GM19328 (cell line): ENCODE measurements around the gene CCDC178.

Experiments
- ATAC-seq: cut with Tn5 transposase; IDR thresholded peaks from one replicate; pipeline ENCODE4 v1.9.1; 2021; ENCODE audit warnings: mild to moderate bottlenecking, moderate library complexity; ENCODE audit not compliant: unreplicated experiment

CCDC178 gene

DNA sequence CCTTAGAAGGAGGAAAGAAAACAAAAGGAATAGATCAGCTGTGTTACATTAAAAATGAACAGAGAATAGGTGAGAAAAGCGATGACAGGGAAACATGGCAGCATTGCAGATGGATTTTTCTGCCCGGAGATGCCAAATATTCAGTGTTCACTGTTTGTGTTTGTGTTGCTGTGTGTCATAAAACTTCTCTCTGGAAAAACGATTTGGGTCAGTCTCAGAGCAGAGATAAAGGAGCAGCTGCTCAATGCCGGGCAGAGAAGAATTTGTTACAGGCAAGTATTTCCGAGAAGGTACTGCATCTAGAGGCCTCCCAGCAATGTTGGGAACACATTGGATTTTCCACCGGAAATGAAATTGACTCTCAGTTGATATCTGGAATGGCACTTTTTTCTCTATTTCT is 511.3 kb downstream of the CCDC178 start:
- ATAC-seq, result no peak

DNA sequence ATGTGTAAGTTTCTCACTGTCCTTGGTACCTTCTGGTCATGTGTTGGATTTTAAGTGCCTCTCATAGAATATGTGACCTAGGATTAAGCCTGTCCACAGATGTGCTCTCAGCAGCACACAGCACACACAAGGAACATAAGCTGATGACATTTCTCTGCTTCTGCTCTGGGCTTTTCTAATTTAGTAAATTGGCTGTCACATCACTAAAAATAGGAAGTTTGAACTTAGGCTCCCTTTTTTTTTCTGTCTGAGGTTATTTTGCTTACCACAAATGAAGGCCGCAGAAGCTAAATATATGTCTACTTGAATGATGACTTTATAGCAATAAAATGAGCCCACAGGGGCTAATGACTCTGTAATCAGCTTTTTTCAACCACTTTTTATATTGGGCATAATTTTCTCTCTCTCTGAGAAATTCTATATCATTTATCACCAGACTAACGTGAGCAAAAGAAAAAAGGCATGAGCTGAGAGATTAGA is 517.5 kb downstream of the CCDC178 start:
- no peak for ATAC-seq

DNA sequence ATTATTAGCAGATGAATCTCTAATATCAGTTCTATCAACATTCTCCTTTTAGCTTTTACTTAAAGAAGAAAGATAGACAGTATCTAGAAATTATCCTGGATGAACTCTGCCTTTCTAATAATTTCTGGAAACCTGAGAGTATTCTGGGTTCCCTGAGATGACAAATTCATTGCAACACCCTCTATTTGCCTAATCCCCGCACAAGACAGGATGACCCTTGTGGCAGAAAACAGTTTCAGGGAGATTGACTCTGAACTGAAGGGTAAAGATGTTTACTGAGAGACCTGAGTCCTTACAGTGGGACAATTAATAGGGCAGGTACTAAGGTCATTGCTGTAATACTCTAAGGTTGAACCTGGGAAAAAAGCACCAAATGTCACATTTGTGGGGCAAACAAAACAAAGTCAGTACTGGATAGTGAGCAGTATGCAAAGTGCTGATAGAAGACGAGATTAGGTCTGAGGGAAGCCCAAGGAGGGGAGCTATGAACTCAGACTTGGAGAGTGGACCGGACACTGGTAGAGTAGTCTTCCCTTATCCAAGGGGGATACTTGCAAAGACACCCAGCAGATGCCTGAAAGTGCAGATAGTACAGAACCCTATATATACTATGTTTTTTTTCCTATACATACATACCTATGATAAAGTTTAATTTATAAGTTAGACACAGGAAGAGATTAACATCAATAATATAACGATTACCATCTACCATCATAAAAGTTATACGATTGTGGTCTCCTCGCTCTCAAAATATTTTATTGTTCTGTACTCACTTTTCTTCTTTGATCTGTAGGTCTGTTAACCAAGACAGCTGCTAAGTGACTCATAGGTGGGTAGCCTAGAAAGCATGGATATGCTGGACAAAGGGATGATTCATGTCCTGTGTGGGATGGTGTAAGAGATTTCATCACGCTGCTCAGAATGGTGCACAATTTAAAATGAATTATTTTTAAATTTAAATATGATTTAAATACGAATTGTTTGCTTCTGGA is 519.4 kb downstream of the CCDC178 start:
- ATAC-seq, result no peak

DNA sequence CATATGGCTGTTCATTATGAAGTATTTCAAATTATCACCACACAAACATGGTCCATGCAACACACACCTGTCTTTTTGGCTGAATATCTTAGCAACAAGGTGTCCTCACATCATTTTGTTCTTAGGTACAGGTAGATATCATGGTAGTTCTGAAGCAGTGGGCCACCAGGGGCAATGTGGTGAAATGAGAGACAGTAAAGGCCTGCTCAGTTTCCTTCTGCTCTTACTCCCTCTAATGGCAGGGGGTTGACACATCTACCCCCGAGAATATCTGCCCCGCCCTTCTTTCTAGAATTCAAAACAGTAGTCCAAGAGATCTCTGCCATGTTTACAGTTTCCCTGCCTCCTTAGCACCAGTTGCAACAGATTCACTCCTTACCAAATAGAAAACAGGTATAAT is 520.7 kb downstream of the CCDC178 start:
- peak; percentile 99 for ATAC-seq

DNA sequence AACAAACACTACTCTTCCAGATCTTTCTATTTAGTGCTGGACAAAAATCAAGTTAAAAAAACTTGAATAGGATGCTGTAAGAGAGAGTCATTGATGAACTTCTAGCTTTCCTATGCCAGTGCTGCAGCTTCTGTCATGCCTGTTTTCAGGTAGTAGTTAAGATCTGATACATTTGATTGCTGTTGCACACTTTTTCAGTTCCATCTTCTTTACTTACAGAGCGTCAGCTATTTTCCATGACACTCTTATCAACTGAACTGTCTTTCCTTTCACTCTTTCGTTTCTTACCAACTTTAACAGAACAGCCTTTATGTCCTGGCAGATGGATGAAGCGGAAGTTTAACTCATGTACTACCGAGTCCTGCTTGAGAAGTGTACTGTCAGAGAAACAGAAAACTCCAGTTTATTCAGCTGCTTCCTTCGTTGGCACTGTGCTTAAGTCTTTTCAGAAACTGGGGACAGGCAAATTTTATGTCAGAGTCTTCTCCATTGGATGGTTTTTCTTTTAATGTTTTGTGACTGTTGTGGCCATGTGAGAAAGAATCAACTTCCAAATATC is 521.8 kb downstream of the CCDC178 start:
- no peak for ATAC-seq

DNA sequence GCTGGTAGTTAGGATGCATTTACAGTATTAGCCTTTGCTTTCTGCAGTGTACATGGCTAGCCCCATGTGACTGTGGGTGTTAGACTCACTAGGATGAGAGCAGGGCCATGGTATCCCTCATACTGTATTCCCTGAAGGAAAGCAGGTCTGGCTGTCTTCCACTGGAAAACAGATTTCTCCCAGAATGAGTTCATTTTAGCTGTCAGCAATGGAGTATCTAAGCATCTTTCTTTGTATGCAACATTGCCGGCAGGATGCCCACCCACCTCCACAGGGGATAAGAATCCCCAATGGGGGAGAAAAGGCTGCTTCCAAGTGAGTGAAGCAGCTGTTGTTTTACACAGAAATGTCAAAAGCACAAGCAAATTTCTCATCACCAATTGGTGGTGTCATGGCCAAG is 525.0 kb downstream of the CCDC178 start:
- no peak for ATAC-seq

DNA sequence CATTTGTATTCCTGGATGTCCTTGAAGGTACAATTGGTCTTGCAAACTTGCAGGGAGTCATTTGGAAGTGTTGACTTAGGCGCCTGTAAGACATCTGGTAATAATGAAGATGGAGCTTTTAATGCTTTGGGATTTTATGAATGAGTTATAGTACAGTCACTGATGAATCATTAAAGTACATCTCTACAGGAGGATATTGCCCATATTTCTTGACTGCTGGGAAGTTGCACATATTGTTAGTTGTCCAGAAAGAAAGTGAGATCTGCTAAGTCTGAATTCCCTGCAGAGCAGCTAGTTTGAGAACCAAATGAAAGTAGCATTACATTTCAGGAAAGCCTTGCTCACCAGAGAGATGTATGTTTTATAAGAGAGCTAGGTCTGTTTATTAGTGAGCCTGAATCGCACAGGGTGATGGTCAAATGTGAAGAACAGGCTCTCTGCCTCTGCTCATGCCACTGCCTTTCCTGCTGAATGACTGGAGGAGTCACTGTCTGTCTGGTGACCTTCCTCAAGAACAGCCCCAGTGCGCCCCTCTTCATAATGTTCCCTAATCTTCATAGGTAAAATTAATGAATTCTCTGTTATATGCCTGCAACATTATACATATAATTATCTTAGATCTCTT is 528.7 kb downstream of the CCDC178 start:
- no peak for ATAC-seq

DNA sequence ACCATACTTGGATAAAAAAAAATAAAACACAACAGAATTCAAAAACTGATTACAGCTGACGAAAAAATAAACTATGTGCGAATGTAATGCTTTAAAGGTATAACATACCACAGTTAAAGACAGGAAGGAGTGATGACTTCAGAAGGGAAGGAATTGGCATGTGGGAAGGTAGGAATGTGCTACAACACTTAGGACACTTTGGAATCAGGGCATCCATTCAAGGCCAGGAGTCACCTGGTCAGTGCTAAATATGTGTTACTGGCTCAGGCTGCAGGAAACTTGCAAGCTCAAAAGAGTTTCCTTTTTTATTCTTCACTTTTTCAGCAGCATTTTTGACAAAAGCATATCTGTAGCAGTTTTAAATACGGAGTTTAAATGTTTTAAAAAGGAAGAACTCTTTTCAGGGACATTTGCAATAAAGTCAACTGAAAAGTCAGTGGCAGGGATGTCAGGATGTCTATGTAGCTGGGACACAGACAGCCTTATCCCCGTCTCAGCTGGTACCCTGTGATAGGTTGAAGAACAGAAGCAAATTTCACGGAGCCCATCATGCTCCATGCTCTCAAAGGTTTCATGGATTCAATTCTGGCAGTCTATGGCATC is 529.7 kb downstream of the CCDC178 start:
- ATAC-seq, result no peak

DNA sequence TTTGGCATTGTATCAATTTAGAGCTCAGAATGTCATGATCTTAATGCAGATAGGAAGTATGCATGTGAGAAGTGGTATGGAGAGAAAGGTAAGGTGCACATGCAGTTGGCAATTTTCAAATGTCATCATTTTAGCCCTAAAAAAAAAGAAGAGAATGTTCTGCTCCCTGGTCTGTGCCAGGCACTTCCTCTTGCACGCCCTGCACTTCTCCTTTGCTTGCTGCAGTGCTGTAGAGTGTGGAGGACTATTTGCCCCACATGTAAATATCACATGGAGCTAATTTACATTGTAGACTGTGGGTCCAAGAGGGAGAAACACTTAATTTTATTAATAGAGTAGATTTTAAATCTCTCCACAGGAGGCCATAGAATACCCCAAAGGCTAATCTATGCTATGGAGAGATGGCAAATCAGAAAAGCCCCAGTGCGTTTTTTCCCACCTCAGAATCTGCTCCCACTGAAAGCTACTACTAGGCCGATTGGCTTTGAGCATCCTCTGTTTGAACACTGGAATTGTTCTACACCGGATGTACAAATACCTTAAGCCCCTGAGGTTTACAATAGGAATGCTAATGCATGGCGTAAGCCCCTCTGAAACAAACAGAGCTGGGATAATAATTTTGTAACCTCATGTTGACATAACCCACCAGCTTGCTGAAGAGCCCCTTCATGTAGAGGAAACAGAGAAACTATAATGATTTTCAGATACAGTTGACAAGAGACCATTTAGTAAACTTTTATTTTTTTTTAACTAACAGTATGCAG is 530.5 kb downstream of the CCDC178 start:
- no peak for ATAC-seq

DNA sequence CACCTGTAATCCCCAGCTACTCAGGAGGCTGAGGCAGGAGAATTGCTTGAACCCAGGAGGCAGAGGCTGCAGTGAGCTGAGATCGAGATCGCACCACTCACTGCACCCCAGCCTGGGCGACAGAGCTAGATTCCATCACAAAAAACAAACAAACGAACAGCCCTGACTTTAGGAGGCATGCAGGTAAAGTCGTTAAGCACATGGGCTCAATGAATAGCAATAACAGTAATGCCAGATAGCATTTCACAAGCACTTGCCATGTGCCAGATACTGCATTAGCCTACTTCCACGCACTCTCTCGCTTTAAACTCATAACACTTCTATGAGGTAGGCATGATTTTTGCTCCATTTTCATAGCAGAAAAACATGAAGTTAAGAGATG is 532.1 kb downstream of the CCDC178 start:
- no peak for ATAC-seq

DNA sequence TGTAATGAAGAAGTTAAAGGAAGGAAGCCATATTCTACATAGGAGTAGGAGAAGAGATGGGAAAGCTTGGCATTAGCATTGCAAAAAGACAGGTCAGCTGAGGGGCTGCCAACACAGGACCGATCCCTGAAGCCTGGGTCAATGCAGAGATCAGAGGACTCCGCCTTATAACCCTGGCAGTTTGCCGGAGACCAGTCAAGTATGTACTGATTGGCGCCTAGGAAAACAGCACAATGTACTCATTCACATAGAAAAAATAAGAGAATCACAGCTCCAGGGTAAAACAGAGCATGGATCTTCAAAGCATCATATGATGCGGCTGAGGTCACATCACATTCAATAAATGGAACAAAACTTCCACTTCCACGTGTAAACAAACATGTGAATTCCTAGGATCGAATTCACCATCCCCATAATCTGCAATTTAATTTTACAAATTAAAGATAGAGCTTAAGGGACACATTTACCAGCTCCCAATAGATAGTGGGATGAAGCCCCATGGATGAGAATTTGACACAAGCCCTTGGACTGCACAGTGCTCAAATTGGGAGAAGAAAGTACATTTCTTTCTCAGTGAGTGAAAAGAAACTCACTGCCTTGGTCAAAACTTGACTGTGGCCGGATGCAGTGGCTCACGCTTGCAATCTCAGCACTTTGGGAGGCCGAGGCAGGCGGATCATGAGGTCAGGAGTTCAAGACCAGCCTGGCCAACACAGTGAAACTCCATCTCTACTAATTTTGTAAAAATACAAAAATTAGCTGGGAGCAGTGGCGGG is 532.7 kb downstream of the CCDC178 start:
- ATAC-seq, result no peak

DNA sequence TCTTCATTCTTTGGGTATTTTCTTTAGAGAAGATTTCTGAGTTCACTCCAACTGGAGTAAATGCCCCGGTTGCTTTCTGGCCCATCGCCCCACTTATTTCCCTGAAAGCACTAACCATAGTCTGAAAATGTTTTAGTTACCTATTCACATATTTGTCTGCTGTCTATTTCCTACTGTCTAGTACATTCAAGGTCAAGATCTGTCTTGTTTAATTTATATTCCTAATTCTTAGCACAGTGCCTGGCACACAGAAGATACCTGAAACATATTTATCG is 533.3 kb downstream of the CCDC178 start:
- no peak for ATAC-seq

DNA sequence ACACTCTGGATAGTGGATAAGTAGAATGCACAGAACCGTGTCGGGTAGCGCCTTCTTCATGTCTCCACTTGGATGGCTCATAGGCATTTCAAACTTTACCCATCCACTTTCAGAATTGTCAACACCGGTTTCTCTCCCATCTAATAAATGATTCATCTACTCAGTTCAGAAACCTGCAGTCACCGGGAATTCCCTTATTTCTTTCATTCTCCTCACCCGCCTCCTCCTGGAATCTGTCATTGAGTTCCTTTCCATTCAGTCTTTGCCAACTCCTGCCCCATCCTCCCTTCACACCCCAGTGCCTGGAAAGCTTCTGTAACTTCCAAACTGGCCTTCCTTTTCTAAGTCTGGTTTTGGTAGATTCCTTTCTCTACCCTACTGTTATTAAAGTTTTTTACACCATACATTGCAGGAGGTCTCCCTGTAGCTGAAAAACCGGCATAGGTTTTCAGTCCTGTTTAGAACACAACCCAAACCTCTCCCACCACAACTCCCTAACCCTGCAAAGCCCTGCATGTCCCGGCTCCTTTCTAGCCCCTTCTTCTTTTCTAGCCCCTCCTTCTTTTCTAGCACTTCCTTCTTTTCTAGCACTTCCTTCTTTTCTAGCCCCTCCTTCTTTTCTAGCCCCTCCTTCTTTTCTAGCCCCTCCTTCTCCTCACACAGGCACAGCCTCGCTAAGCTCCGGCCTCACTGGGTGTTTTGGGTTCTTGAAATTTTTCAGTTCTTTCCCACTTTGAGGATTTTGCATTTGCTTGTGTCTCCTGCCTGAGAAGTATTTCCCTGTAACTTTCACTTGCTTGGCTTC is 533.8 kb downstream of the CCDC178 start:
- ATAC-seq, result no peak

DNA sequence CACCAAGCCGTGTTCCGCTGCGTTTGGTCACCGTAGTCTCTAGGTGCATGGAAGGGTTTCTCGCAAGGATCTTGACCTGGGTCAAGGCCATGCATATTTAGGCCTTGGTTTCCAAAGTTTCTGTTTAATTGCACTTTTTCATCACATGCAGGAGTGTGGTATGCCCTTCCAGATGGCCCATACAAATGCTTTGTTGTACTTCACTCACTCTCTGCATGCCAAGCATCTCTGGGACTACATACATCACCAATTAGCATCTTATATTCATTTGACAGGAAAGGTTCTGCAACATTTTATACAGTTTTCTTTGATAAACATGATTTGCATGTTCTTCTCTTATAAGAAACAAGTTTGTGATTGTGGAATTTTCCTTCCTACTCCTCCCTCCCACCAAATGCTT is 534.9 kb downstream of the CCDC178 start:
- no peak for ATAC-seq

DNA sequence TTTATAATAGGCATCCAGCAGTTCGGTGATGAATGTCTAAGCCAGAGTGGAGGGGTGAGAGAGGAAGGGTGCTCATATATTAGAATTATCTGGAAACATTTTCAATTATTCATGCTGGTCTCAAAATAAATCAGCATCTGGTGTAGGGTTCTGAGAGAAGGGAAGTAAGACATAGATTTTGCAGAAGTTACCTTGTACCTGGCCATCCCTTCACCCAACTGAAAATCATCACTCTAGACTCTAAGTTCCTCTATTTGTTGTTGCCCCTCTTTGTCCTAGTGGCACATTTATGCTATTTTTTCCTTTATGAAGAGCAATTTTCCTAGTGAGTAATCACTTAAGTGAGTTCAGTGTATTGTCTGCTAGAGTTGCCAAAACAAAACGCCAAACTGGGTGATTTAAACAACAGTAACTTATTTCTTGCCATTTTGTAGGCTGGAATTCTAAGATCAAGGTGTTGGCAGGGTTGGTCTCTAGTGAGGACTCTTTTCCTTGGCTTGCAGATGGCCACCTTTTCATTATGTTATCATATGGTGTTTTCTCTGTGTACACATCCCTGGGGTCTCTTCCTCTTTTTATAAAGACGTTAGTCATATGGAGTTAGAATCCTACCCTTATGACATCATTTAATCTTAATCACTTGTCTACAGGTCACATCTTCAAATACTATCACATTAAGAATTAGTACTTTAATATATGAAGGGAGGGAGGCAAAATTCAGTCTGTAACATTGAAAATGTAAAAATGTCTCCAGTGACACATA is 537.8 kb downstream of the CCDC178 start:
- ATAC-seq, result no peak

DNA sequence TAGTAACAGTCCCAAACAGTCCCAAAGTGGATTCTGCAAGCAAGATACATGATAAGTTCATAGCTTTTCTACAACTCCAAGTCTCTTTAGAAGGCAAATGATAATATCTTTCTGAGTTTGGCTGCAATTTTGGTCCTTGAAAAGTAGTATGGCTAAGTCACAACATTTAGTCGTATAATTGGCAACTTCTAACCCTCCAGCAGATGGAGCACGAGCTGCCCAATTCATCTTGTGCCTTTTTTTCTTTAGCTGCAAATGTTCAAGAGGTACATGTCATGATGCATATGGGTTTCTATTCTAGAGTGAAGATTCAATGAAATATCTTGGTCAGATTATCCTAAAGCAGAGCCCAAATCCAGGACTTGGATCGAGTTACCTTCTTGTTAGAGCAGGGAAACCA is 540.7 kb downstream of the CCDC178 start:
- no peak for ATAC-seq

DNA sequence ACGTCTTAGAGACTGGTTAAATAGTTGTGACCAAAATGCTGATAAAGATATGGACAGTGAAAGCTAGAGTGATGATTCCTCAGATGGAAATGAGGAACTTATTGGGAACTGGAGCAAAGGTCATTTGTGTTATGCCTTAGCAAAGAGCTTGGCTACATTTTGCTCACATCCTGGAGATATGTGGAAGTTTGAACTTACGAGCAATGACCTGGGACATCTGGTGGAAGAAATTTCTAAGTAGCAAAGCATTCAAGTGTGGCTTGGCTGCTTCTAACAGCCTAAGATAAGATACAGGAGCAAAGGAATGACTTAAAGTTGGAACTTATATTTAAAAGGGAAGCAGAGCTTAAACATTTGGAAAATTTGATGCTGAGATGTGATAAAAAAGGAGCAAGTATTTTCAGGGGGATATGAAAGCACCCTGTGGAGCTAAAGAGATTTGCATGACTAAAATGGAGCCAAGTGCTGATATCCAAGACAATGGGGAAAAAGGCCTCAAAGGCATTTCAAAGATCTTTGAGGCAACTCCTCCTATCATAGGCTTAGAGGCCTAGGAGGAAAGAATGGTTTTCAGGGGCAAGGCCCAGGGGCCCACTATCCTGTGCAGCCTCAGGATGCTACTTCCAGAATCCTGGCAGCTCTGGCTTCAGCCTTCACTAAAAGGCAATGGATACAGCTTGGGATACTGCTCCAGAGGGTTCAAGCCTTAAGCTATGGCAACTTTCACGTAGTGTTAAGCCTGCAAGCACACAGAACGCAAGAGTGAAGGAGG is 543.6 kb downstream of the CCDC178 start:
- no peak for ATAC-seq

DNA sequence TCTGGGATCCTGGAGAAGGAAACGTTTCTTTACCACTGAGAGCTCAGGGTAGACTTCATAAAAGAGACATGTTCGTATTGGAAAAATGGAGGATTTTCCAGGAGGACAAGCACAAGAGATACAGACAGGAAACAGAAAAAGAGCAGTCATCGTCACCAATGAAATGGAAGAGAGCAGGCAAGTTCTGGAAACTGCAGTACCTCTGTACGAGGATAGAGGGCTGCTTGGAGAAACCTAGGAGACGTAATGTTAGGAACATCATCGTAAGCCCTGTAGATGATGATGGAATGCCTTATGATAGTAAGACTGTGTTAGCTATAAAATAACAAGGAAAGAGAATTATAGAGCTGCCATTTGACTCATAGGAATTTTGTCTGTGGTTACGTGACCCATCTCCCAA is 546.6 kb downstream of the CCDC178 start:
- ATAC-seq, result no peak
